ENCODE data around the gene GRIK2. TPM values are rescaled to one million over a fixed set of nuclear protein-coding genes. Genes with fewer than 3 reads are reported as not detected.
A peak's percentile ranks its signal among the peaks of the same experiment; 100 is the strongest.

The GRIK2 gene
- total and polyA plus RNA-seq, 2 of the 4 experiments (the other 2 are of a cell fraction): 8.2 to 15.2 TPM

DNA sequence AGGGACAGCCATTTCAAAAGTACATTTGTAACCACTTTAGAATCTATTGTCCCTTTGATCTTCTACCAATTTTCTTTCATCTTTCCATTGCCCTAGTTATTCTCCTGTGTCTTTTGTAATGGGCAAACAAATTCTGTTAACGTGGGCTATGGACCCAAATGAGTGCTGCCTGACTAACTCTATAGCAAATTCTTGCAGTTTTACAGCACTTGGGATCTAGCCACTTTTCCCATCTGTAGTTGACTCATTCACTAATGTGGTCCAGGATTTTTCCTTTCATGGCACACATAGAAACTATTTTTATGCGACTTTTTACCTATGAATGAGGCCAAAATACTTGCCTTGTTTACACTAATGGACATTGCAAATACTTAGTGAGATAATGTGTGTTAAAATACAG lies 52.0 kb downstream of the GRIK2 start:
- peak; percentile 89 for DNase-seq
- in situ Hi-C loops (cut with MboI; ENCODE audit: low sequenced_read_pairs): no loop called here
- CTCF ChIA-PET: no interaction called here

More for the DNA sequence above, 52.0 kb downstream of the GRIK2 start:
- no TSS peak for BruUV-seq (replicated peaks)
- Histone ChIP-seq H3K4me2 (ENCODE audit: low read depth, low read length) (peak overlapping the region; percentile 29; the same call in 1 of the 2 replicates), H3K23ac (ENCODE audit: low read depth, low read length) (no peak overlapping the region), H3K36me3 (ENCODE audit: control insufficient read depth, insufficient read depth, low read length) (no peaks in the 10 kb centered on the region), H2BK20ac (ENCODE audit: low read depth, low read length) (no peak overlapping the region), H4K5ac (ENCODE audit: low read depth, low read length) (no peak overlapping the region), H3K14ac (replicated peaks; ENCODE audit: low read depth, low read length) (no peak overlapping the region), H3K27me3 (ENCODE audit: control insufficient read depth, insufficient read depth, low read length) (no peaks in the 10 kb centered on the region), H3K9me1 (ENCODE audit: insufficient read depth, low read length) (no peaks in the 10 kb centered on the region), H3K27ac (ENCODE audit: insufficient read depth, low read length) (no peak overlapping the region), H4K20me1 (ENCODE audit: insufficient read depth, low read length) (no peaks in the 10 kb centered on the region), H2BK15ac (ENCODE audit: low read depth, low read length) (no peak overlapping the region), H2AK5ac (ENCODE audit: low read depth, low read length) (no peak overlapping the region), H3K4me3 (ENCODE audit: insufficient read depth, low read depth, low read length) (no peak overlapping the region), H3K9me3 (ENCODE audit: control insufficient read depth, insufficient read depth, low read length) (no peaks in the 10 kb centered on the region), H3K9ac (ENCODE audit: low read depth, low read length) (no peak overlapping the region), H2AK9ac (replicated peaks; ENCODE audit: low read depth, low read length, poor library complexity) (no peak overlapping the region), H3K56ac (ENCODE audit: extremely low read depth, insufficient read depth, low read length) (no peak overlapping the region), H3K79me1 (ENCODE audit: low read depth in 1 of 2, low read length in 2 of 2) (0 out of 4 replicates have a peak, but pooled peaks cover 0 to 3% of the 10 kb centered on the region in 2 experiments), H4K8ac (ENCODE audit: low read depth in 2 of 2, low read length in 2 of 2) (no peak overlapping the region), H3K4me1 (ENCODE audit: control insufficient read depth, insufficient read depth, low read length) (peaks cover 2% of the 10 kb centered on the region; the same call in 1 of the 2 replicates), H3K4ac (ENCODE audit: low read depth, low read length) (no peak overlapping the region), H3K18ac (ENCODE audit: low read depth, low read length) (peak overlapping the region; percentile 37; the same call in 1 of the 2 replicates), H2BK120ac (ENCODE audit: low read depth, low read length) (no peak overlapping the region), H4K91ac (ENCODE audit: insufficient read depth, low read depth, low read length) (no peak overlapping the region), H2AFZ (replicated peaks; ENCODE audit: low read length, poor library complexity) (no peak overlapping the region), H2BK5ac (ENCODE audit: low read depth, low read length, poor library complexity, severe bottlenecking) (peak overlapping the region; percentile 70)
- ATAC-seq (ENCODE audit: low read depth): peak; percentile 85
- TF ChIP-seq FOS (IDR thresholded peaks at IDR 0.05; ENCODE audit: low read depth, low read length) (no peak), MAFK (IDR thresholded peaks at IDR 0.05; ENCODE audit: low read depth, low read length) (no peak), BHLHE40 (IDR thresholded peaks at IDR 0.05; ENCODE audit: low read depth, low read length) (no peak), CHD1 (IDR thresholded peaks at IDR 0.05; ENCODE audit: low read depth, low read length) (no peak), RCOR1 (IDR thresholded peaks at IDR 0.05; ENCODE audit: insufficient replicate concordance, low read length) (no peak), MXI1 (IDR thresholded peaks at IDR 0.05; ENCODE audit: borderline replicate concordance, low read depth, low read length) (no peak), RAD21 (IDR thresholded peaks at IDR 0.05; ENCODE audit: low read length) (no peak), NFE2L2 (IDR thresholded peaks at IDR 0.05; ENCODE audit: low read depth, low read length) (no peak), CEBPB (IDR thresholded peaks at IDR 0.05; ENCODE audit: low read depth, low read length) (no peak), RFX5 (IDR thresholded peaks at IDR 0.05; ENCODE audit: low read depth, low read length) (no peak), POLR2A (IDR thresholded peaks at IDR 0.05; ENCODE audit: low read depth, low read length) (no peak), SMC3 (IDR thresholded peaks at IDR 0.05; ENCODE audit: low read depth, low read length) (no peak), MAZ (IDR thresholded peaks at IDR 0.05; ENCODE audit: borderline replicate concordance, low read depth, low read length) (no peak)
- TF ChIP-seq, protein P1, sequence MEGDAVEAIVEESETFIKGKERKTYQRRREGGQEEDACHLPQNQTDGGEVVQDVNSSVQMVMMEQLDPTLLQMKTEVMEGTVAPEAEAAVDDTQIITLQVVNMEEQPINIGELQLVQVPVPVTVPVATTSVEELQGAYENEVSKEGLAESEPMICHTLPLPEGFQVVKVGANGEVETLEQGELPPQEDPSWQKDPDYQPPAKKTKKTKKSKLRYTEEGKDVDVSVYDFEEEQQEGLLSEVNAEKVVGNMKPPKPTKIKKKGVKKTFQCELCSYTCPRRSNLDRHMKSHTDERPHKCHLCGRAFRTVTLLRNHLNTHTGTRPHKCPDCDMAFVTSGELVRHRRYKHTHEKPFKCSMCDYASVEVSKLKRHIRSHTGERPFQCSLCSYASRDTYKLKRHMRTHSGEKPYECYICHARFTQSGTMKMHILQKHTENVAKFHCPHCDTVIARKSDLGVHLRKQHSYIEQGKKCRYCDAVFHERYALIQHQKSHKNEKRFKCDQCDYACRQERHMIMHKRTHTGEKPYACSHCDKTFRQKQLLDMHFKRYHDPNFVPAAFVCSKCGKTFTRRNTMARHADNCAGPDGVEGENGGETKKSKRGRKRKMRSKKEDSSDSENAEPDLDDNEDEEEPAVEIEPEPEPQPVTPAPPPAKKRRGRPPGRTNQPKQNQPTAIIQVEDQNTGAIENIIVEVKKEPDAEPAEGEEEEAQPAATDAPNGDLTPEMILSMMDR (conservative IDR thresholded peaks at IDR 0.05; ENCODE audit: low read depth, low read length): no peak
- TF ChIP-seq, protein P2, sequence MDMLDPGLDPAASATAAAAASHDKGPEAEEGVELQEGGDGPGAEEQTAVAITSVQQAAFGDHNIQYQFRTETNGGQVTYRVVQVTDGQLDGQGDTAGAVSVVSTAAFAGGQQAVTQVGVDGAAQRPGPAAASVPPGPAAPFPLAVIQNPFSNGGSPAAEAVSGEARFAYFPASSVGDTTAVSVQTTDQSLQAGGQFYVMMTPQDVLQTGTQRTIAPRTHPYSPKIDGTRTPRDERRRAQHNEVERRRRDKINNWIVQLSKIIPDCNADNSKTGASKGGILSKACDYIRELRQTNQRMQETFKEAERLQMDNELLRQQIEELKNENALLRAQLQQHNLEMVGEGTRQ (IDR thresholded peaks at IDR 0.05; ENCODE audit: low read depth, low read length): no peak
- TF ChIP-seq, protein P3, sequence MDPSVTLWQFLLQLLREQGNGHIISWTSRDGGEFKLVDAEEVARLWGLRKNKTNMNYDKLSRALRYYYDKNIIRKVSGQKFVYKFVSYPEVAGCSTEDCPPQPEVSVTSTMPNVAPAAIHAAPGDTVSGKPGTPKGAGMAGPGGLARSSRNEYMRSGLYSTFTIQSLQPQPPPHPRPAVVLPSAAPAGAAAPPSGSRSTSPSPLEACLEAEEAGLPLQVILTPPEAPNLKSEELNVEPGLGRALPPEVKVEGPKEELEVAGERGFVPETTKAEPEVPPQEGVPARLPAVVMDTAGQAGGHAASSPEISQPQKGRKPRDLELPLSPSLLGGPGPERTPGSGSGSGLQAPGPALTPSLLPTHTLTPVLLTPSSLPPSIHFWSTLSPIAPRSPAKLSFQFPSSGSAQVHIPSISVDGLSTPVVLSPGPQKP (IDR thresholded peaks at IDR 0.05; ENCODE audit: borderline replicate concordance, low read depth, low read length): no peak
- WGBS, 2 experiments (ENCODE audit: extremely low coverage in 2 of 2, insufficient read length in 1 of 2): no CpG with 5 or more reads among the region's 2 CpGs
- POLR2A ChIA-PET (ENCODE audit: unreplicated experiment): no interaction called here
- dilution Hi-C loops (cut with HindIII; ENCODE audit: low sequenced_read_pairs, unreplicated experiment): no loop called here
- intact Hi-C loops (cut with micrococcal nuclease): no loop called here

Measured in IMR-90 (cell line).